ENCODE results near the gene FUBP3.

The FUBP3 gene

GRCh38 chr9:130634191-130634768, 54.9 kb downstream of the FUBP3 start:
- no peak for DNase-seq (ENCODE audit: low spot score)

GRCh38 chr9:130634801-130635200, 55.4 kb downstream of the FUBP3 start:
- no peak for DNase-seq (ENCODE audit: low spot score)

GRCh38 chr9:130635306-130635705, 55.9 kb downstream of the FUBP3 start:
- DNase-seq (ENCODE audit: low spot score): no peak

- DNase-seq (ENCODE audit: low spot score): no peak
Measured at GRCh38 chr9:130635721-130636647, 56.6 kb downstream of the FUBP3 start.

- no peak for DNase-seq (ENCODE audit: low spot score)
Measured at GRCh38 chr9:130636648-130637020, 57.3 kb downstream of the FUBP3 start.

GRCh38 chr9:130638284-130639123, 59.1 kb downstream of the FUBP3 start:
- DNase-seq (ENCODE audit: low spot score): no peak

GRCh38 chr9:130639124-130639765, 59.9 kb downstream of the FUBP3 start:
- DNase-seq (ENCODE audit: low spot score): no peak

GRCh38 chr9:130639866-130640555, 60.6 kb downstream of the FUBP3 start:
- DNase-seq (ENCODE audit: low spot score): no peak

- DNase-seq (ENCODE audit: low spot score): no peak
Measured at GRCh38 chr9:130640681-130641080, 61.3 kb downstream of the FUBP3 start.

- DNase-seq (ENCODE audit: low spot score): no peak
Measured at GRCh38 chr9:130642926-130643325, 63.5 kb downstream of the FUBP3 start.

GRCh38 chr9:130651221-130651620, 71.8 kb downstream of the FUBP3 start:
- DNase-seq (ENCODE audit: low spot score): no peak

GRCh38 chr9:130651752-130652151, 72.4 kb downstream of the FUBP3 start:
- no peak for DNase-seq (ENCODE audit: low spot score)

- DNase-seq (ENCODE audit: low spot score): no peak
Measured at GRCh38 chr9:130654879-130655278, 75.5 kb downstream of the FUBP3 start.

- no peak for DNase-seq (ENCODE audit: low spot score)
Measured at GRCh38 chr9:130658893-130659698, 79.7 kb downstream of the FUBP3 start.

- DNase-seq (ENCODE audit: low spot score): no peak
Measured at GRCh38 chr9:130659699-130660248, 80.4 kb downstream of the FUBP3 start.

- DNase-seq (ENCODE audit: low spot score): no peak
Measured at GRCh38 chr9:130660326-130660682, 80.9 kb downstream of the FUBP3 start.

GRCh38 chr9:130660683-130661450, 81.5 kb downstream of the FUBP3 start:
- no peak for DNase-seq (ENCODE audit: low spot score)

GRCh38 chr9:130661451-130662098, 82.2 kb downstream of the FUBP3 start:
- DNase-seq (ENCODE audit: low spot score): no peak
